ENCODE results near the gene HSPA12A.

Gene HSPA12A

DNA sequence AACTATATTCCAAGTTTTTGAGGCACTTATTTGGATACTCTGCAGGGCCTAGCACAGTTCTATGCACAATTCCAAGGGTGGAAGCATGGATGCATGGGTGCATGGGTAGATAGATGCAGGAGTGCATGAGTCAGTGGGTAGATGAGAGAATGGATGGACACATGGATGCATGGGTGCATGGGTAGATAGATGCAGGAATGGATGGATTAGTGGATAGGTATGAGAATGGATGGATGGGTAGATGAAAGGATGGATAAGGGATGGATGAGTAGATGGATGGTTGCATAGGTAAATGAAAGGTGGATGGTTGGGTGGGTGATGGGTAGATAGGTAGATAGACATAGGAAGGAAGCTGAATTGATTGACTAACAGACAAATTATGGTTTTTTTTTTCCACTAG, 106.0 kb downstream of the HSPA12A start:
- DNase-seq (ENCODE audit: insufficient read length, low spot score) (no peak), FAIRE-seq (no peak)

DNA sequence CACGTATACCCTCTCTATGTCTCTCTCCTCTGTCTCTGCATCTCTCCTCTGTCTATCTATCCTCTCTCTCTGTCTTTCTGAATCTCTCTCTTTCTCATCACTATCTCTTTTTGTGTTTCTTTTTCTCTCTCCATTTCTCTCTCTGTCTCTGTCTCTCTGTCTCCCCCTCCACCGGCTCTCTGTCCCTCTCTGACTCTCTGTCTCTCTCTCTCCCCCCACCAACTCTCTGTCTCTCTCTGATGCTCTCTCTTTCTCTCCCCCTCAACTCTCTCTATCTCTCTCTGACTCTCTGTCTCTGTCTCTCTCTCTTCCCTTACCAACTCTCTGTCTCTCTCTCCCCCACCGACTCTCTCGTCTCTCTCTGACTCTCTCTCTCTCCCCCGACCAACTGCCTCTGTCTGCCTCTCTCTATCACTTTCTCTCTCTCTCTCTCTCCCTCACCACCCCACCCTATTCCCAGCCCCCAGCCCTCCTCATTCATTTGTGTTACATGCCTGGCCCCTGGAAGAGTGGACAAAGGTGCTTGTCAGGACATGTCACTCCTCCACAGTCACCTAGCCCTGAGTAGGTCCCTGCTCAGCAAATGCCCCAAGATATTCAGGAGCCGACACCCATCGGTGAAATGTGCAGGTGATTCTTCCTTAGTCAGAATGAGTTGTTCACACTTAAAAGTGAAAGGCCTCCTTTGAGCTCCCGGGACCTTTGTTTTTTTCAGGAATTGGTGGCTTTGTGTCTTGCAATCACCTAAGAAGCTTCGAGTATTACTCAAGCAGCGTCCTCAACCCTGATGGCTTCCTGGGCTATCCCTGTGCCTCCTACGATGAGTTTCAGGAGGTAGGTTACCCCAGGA, 108.0 kb downstream of the HSPA12A start:
- no peak for FAIRE-seq

DNA sequence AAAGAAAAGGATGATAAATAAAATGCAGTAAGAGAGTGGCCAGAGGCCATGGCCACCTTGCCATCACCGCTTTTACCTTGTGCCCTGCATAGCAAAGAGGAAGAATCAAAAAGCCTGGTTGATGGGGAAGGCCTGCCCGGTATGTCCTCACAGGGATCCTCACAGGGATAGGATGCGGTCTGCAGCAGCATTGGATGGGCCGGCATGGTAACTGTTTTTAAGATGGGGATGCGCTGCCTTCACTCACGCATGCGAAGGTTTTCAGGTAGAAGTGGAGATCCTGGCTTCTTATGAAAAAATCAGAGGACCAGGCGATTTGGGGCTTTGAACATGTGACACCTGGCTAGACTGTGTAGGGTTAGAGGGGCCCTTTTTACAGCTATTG, 109.2 kb downstream of the HSPA12A start:
- FAIRE-seq (no peak), DNase-seq (ENCODE audit: insufficient read length, low spot score) (no peak)

More for the DNA sequence above, 108.0 kb downstream of the HSPA12A start:
- no peak for DNase-seq (ENCODE audit: insufficient read length, low spot score)

DNA sequence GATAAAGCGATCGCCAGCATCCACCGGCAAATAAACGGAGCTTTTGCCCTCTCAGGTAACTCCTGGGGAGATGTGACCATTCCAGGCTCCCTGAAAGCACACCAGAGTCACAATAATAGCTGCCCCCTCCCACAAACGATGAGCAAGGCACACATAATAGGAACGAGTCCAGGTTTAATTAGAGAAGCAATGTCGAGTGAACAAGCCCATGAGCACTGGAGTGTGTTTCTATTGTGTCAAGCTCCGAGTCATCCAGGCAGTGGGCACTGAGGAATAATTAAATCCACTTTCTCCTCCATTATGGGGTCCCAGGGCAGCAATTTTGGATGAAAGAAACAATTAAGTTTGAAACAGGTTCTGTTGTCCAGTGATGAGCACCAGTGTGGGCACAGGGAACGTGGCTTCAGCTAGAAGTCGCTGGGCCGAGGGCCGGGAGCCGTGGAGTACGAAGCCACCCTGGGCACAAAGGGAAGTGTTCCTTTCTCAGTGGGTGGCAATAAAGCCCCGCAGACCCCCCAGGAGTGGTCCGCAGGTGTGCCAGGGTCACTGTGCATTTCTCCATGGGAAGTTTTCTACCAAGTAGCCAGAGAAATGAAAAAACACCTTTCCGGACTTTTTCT, 109.7 kb downstream of the HSPA12A start:
- FAIRE-seq (no peak), DNase-seq (ENCODE audit: insufficient read length, low spot score) (no peak)

DNA sequence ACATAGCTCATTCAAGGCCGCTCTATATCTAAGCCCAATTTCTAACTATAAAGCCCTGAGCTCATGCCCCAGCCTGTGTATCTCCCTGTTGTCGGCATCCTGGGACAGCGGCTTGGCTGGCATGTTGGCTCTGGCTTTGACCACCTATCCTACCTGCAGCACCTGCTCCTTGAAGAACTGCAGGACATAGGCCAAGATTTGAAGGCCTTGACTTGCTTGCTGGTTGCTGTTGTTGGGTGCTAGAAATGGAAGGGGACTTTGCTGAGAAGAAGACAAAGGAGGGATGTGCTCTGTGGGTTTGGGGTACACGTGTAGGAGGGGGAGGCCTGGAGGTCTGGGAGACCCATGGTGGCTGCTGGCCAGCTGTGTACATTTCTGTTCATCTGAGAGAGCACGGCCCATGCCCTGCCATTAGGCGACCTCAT, 110.5 kb downstream of the HSPA12A start:
- no peak for DNase-seq (ENCODE audit: insufficient read length, low spot score)
- no peak for FAIRE-seq

DNA sequence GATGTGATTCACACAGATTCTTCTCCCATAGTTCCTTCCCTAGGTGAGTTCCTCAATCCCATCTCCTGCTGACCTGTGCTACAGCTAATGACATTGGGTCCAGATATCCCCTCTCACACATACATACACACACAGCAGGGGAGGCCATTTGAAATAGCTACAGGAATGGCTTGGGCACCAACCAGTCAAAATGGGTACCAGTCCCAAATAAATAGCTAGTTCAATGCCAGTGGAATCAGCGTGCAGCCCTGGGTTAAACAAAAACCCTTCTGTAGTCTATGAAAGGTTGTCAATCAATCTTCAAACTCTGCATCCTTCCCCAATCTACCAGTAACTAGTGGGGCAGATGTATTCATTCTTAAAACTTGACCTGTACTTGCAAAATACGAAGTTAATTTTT, 112.3 kb downstream of the HSPA12A start:
- FAIRE-seq = no peak
- DNase-seq (ENCODE audit: insufficient read length, low spot score) = no peak

DNA sequence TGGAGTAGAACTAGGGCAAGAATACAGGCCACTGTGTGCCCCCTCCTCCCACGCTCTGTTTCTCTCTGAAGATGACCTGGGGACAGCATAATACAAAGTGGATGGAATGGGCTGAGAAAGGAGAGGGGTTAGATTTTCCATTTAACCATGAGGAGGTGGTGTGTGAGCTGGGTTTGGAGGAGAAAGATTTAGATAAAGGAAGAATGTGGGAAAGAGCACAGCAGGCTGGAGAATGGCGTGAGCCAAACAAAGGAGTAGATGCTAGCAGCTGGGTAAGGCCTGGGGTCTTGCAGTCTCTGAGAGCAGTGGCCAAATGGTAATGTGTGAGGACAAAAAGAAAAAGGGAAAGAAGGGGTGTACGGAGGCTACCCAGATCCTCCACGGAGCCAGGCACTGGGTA, 113.0 kb downstream of the HSPA12A start:
- FAIRE-seq (no peak), DNase-seq (ENCODE audit: insufficient read length, low spot score) (no peak)

DNA sequence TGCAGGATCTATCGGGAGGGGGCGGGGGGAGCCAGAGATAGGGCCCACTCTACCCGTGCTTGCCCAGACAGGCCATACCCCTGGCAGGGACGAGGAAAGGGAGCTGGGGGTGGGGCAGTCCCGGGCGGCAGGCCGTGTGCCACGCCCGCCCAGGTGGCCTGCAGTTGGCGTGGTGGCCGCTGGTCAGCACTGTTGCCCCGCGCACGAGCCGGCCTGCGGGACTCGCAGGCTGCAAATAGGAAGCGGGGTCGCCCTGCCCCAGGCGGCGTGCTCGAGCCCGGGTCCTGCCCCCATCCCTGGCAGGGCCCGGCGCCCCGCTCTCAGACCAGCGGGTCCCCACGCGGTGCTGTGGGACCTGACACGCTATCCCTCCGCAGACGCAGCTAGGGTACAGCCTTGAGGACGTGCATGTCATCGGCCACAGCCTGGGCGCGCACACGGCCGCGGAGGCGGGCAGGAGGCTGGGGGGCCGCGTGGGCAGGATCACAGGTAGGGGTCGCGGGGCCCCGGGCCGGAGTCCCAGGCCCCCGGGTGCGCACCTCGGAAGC, 114.9 kb downstream of the HSPA12A start:
- FAIRE-seq = no peak

DNA sequence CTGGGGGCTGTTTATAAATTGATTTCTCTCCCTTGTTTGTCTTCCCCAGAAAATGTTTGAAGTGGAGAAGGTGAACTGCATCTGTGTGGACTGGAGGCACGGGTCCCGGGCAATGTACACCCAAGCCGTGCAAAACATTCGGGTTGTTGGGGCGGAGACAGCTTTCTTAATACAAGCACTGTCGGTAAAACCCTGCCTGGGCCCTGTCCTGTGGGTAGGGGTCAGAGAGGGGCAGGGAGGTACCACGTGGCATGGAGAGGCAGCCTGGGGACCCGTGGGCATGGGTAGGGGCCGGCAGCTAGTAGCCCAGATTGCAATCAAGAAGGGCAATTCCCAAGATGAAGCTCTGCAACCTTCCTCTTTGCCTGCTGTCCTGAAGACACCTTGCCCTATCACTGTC, 115.6 kb downstream of the HSPA12A start:
- no peak for DNase-seq (ENCODE audit: insufficient read length, low spot score)
- FAIRE-seq = no peak

More for the DNA sequence above, 114.9 kb downstream of the HSPA12A start:
- DNase-seq (ENCODE audit: insufficient read length, low spot score) = no peak

DNA sequence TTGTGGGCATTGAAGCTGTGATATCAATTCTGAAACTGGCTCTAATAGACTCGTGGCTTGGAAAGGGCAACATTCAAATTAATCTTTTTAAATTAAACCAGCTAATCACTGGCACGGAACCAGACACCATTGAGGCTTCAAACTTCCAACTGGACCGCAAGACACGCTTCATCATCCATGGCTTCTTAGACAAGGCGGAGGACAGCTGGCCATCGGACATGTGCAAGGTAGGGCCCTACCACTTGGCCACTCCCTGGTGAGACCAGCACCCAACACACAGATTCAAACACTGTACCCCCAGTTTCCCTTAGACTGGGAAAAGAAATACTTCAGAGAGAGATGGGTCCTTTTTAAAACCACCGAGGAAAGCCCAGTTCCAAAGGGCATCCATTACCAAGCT, 116.5 kb downstream of the HSPA12A start:
- DNase-seq (ENCODE audit: insufficient read length, low spot score) (no peak), FAIRE-seq (no peak)

DNA sequence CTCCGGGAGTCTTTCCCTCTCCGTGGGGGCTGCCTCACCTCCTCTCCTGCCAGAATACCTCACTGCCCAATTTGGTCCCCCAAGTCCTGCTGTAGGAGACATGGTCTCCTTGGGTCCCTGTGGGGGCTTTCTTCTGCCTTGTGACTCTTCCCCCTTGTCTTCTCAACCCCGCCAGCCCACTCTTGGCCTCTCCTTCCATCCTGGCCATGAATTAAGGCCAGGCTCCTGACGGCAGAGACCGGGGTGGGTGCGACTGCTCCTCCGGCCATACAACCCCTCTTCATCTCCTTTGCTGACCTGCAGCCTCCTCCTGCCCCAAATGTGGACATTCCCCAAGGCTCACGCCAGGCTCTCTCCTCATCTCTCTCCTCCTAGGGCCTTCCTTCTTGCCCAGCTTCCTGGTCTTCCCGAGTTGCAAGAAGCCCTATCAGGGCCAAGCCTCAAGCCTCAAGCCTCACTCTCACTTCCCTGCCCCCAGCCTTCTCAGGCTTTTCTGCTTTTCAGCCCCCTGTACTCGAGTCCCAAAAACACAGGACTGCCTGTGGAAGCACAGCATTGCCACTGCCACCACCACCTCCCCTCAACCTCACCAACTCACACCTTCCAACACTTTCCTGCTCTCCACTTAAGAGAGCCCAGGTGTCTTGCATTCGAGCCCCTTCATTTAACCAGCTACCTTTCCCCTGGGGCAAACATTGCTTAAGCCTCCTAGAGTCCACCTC, 120.3 kb downstream of the HSPA12A start:
- DNase-seq (ENCODE audit: insufficient read length, low spot score) (no peak), FAIRE-seq (no peak)

DNA sequence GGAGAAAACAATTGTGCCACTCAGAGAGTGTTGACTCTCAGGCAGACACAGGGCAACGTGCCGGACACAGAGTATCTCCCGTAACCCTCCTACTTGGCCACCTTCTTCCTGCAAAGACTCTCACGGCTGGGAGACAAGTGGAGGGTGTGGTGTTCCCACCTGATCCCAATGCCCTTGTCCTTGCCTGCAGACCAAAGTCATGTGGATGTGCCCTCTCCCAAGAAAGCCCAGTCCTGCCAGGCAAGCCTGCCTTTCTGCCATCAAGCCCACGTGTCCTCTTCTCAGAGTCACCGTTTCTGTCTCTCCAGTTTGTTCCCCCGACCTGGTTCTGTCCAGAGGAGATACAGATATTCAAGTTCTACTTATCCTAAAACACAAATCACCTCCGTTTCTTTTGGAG, 120.9 kb downstream of the HSPA12A start:
- FAIRE-seq (no peak), DNase-seq (ENCODE audit: insufficient read length, low spot score) (no peak)
